ENCODE results near the gene CTSS.
A peak's percentile ranks its signal among the peaks of the same experiment; 100 is the strongest.
"Not testable (repeated sequence)": the region's sequence is repeated elsewhere in the genome, so short reads cannot be mapped to it uniquely, and the experiment has no call there.

CTSS gene

DNA sequence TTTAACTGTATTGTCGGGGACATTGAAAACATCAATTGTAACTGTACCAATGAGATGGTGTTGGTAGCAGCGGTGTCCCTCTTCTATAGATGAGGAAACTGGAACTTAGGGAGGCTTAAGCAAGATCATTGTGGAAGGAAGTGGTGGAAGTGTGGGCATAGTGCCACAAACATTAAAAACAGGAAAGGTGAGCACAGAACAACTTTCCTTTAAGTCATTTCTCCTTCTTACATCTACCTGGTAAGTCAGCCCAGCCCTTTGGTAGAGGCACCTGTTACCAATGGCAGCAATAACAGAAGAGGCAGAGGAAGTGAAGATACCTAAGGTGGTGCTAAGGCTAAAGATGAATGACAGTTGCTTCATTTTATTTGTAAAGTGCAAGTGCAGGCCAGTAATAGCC, 12.0 kb upstream of the CTSS start:
- no peak for TF ChIP-seq CTCF (IDR thresholded peaks at IDR 0.05; ENCODE audit: insufficient read depth, missing control alignments)
- FAIRE-seq = no peak
- no peak for DNase-seq (ENCODE audit: insufficient read length, low spot score)

DNA sequence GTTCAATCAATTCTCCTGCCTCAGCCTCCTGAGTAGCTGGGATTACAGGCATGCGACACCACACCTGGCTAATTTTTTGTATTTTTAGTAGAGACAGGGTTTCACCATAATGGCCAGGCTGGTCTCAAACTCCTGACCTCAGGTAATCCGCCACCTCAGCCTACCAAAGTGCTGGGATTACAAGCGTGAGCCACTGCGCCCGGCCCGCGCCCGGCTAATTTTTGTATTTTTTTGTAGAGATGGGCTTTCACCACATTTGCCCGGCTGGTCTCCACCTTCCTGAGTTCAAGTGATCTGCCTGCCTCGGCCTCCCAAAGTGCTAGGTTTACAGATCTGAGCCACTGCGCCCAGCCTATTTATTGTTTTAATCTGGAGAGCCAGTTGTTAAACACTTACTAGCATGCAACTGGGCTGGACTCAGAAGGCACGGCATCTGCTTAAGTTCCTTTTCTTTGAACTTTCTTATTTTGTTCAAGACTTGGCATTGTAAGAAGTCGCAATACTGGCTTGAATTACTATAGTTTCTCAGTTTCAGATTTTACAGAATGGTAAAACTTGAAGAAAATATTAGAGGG, 10.4 kb upstream of the CTSS start:
- FAIRE-seq; DNase-seq (ENCODE audit: insufficient read length, low spot score): not testable (repeated sequence)

- no peak for TF ChIP-seq CTCF (IDR thresholded peaks at IDR 0.05; ENCODE audit: insufficient read depth, missing control alignments)
- FAIRE-seq (peak; percentile 6), DNase-seq (ENCODE audit: insufficient read length, low spot score) (no peak)
Measured at GRCh38 chr1:150775276-150775675, 9.7 kb upstream of the CTSS start.

GRCh38 chr1:150772326-150772725, 6.7 kb upstream of the CTSS start:
- TF ChIP-seq CTCF (IDR thresholded peaks at IDR 0.05; ENCODE audit: insufficient read depth, missing control alignments) = no peak
- no peak for FAIRE-seq

DNA sequence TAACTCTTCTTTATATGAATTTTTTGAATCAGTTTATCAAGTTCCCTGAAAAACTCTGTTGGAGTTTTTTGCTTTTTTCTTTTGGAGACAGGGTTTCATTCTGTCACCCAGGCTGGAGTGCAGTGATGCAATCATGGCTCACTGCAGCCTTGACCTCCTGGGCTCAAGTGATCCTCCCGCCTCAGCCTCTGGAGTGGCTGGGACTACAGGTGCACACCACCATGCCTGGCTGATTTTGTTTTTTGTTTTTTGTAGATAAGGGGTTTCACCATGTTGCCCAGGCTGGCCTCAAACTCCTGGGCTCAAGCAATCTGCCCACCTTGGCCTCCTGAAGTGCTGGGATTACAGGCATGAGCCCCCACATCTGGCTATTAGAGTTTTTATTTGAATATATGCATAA, 2.1 kb upstream of the CTSS start:
- FAIRE-seq; DNase-seq (ENCODE audit: insufficient read length, low spot score): not testable (repeated sequence)

More at GRCh38 chr1:150772326-150772725, 6.7 kb upstream of the CTSS start:
- DNase-seq (ENCODE audit: insufficient read length, low spot score) = no peak

DNA sequence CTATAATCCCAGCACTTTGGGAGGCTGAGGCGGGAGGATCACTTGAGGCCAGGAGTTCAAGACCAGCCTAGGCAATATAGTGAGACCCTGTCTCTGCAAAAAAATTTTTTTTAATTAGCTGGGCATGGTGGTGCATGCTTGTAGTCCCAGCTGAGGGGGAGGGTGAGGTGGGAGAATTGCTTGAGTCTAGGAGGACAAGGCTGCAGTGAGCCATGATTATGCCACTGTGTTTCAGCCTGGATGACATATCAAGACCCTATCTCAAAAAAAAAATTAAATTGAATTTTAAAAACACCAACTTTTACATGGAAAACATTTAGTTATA, 361 bp upstream of the CTSS start:
- DNase-seq (ENCODE audit: insufficient read length, low spot score); FAIRE-seq: not testable (repeated sequence)

GRCh38 chr1:150764617-150765101, 919 bp downstream of the CTSS start:
- FAIRE-seq = no peak
- DNase-seq (ENCODE audit: insufficient read length, low spot score) = no peak
- no peak for TF ChIP-seq CTCF (IDR thresholded peaks at IDR 0.05; ENCODE audit: insufficient read depth, missing control alignments)

DNA sequence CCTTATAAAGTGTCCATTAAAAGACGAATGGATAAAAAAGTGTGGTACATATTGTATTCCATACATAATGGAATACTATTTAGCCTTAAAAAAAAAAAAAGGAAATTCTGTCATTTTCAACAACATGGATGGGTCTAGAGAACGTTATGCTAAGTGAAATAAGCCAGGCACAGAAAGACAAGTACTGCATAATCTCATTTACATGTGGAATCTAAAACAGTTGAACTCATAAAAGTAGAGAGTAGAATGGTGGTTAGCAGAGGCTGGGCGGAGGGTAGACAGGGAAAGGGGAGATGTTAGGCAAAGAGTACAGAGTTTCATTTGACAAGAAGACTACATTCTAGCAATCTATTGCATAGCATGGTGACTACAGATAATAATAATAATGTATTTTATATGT, 2.6 kb downstream of the CTSS start:
- FAIRE-seq (no peak), DNase-seq (ENCODE audit: insufficient read length, low spot score) (no peak)
- no peak for TF ChIP-seq CTCF (IDR thresholded peaks at IDR 0.05; ENCODE audit: insufficient read depth, missing control alignments)

- TF ChIP-seq CTCF (IDR thresholded peaks at IDR 0.05; ENCODE audit: insufficient read depth, missing control alignments) = no peak
- DNase-seq (ENCODE audit: insufficient read length, low spot score) (no peak), FAIRE-seq (no peak)
Measured at GRCh38 chr1:150762552-150762951, 3.0 kb downstream of the CTSS start.
